GM10248 (cell line): Measurements from ENCODE around the gene RPA1.

Experiments used
- CTCF ChIA-PET: fragments of 300-600 bp; sonication (Branson Sonifier 250); formaldehyde crosslinking; extraction: SDS; loops from one replicate; lab custom pipeline; 2021; ENCODE audit warnings: antibody characterized with exemption; lab: Yijun Ruan, JAX
- POLR2A ChIA-PET: fragments of 350-650 bp; sonication (Branson Sonifier 250); formaldehyde crosslinking; extraction: SDS; loops from one replicate; lab custom pipeline; 2020; ENCODE audit warnings: antibody characterized with exemption; lab: Yijun Ruan, JAX
- DNase-seq: peaks from one replicate; pipeline ENCODE4 v3.0.0; 2012; ENCODE audit errors: extremely low spot score
- CTCF ChIP-seq: IDR thresholded peaks from 2 replicates; pipeline ENCODE4 v1.5.1; 2012; ENCODE audit warnings: mild to moderate bottlenecking, low read depth; ENCODE audit errors: extremely low read depth, missing control alignments, control extremely low read depth

RPA1 gene

GRCh38 chr17:1930337-1930645, 100.5 kb downstream of the RPA1 start:
- ChIA-PET POLR2A (no interaction called here), CTCF (no interaction called here)
- no peak for TF ChIP-seq CTCF
- DNase-seq, result no peak

GRCh38 chr17:1931844-1932579, 102.2 kb downstream of the RPA1 start:
- TF ChIP-seq CTCF, result no peak
- ChIA-PET CTCF (no interaction called here), POLR2A (no interaction called here)
- DNase-seq, result no peak

- ChIA-PET POLR2A (no interaction called here), CTCF (no interaction called here)
- no peak for DNase-seq
- TF ChIP-seq CTCF, result no peak
These were observed 104.3 kb downstream of the RPA1 start for GRCh38 chr17:1933875-1934715.

- TF ChIP-seq CTCF, result no peak
- CTCF ChIA-PET, result no interaction called here
- POLR2A ChIA-PET, result no interaction called here
- DNase-seq, result no peak
These were observed 105.1 kb downstream of the RPA1 start for GRCh38 chr17:1934901-1935300.

- CTCF ChIA-PET, result interaction anchor here (1.4 kb wide), 1 partner anchor 8 kb away, joined by 3 read pairs; no protein-coding TSS in a partner anchor
- DNase-seq, result no peak
These were observed 107.0 kb downstream of the RPA1 start for GRCh38 chr17:1936766-1937165.

More at GRCh38 chr17:1936766-1937165, 107.0 kb downstream of the RPA1 start:
- TF ChIP-seq CTCF, result no peak
- POLR2A ChIA-PET, result no interaction called here
